HCT116 (cell line): Measurements from ENCODE around the gene AVPI1. TPM values are rescaled to one million over a fixed set of nuclear protein-coding genes. Genes with fewer than 3 reads are reported as not detected.
"Not testable (repeated sequence)": the region's sequence is repeated elsewhere in the genome, so short reads cannot be mapped to it uniquely, and the experiment has no call there.

ENCODE experiments used
- ATAC-seq: fragments of 200-7000 bp; cut with Tn5 transposase; 2 replicates; pipeline ENCODE4 v1.9.1; 2020; ENCODE audit warnings: mild to moderate bottlenecking, moderate library complexity
- BruUV-seq: library from RNA; stranded (reverse); fragments of 400-500 nt; replicated peaks from 2 replicates; lab custom pipeline; 2021; lab: Mats Ljungman, UMichigan
- CTCF ChIA-PET: fragments of 300-600 bp; sonication (Branson Sonifier 250); formaldehyde crosslinking; loops from one replicate; lab custom pipeline; 2021; ENCODE audit warnings: antibody characterized with exemption; lab: Charles Lee
- POLR2A ChIA-PET: fragments of 300-600, 350-600 bp; sonication (Branson Sonifier 250); formaldehyde crosslinking; loops from one replicate; lab custom pipeline; 2021; ENCODE audit warnings: antibody characterized with exemption; lab: Charles Lee
- RAD21 ChIA-PET, 2 experiments: fragments of 300-600 bp; sonication (Branson Sonifier 250); formaldehyde crosslinking; loops; one replicate each; lab custom pipeline; 2023; ENCODE audit warnings: low total read pairs in 2 of 2; ENCODE audit not compliant: uncharacterized antibody in 2 of 2, unreplicated experiment in 2 of 2, low non-redundant PET in 1 of 2; lab: Charles Lee
- DNase-seq: peaks from one replicate; pipeline ENCODE4 v3.0.0-alpha.2; 2010; ENCODE audit warnings: low read depth, low spot score
- H2AFZ ChIP-seq: fragments of 200-600 bp; shearing (Covaris generic), sonication (generic); 2 replicates; pipeline ENCODE4 v1.6.1; 2017; ENCODE audit warnings: low read depth, mixed run types, mixed read lengths, antibody characterized with exemption, low read length; ENCODE audit not compliant: poor library complexity, severe bottlenecking
- H3K27ac ChIP-seq: 2 replicates; pipeline ENCODE4 v1.5.1; 2012; ENCODE audit warnings: low read depth, low read length
- H3K27me3 ChIP-seq: fragments of 200-600 bp; sonication (generic); 2 replicates; pipeline ENCODE4 v1.6.1; 2016; ENCODE audit warnings: mixed run types, low read length, mixed read lengths; ENCODE audit not compliant: insufficient read depth
- H3K36me3 ChIP-seq, 2 experiments: fragments of 200-500 bp in 1 of 2; fragments of 200-600 bp in 1 of 2; sonication (Bioruptor generic) in 1 of 2; sonication (generic) in 1 of 2; 2 replicates each; pipeline versions ENCODE4 v1.5.1 to v1.6.1; 2014 to 2016; ENCODE audit warnings: low read length in 2 of 2, inconsistent platforms in 1 of 2, mixed read lengths in 1 of 2, mixed run types in 1 of 2; ENCODE audit not compliant: insufficient read depth in 2 of 2, control insufficient read depth in 1 of 2
- H3K4me1 ChIP-seq, 2 experiments: fragments of 200-600 bp in 1 of 2; sonication (generic) in 1 of 2; 2 replicates each; pipeline versions ENCODE4 v1.5.1 to v1.6.1; 2012 to 2017; ENCODE audit warnings: low read length in 2 of 2, inconsistent platforms in 1 of 2, mild to moderate bottlenecking in 1 of 2, mixed read lengths in 1 of 2, mixed run types in 1 of 2, moderate library complexity in 1 of 2; ENCODE audit not compliant: insufficient read depth in 2 of 2, control insufficient read depth in 1 of 2
- H3K4me2 ChIP-seq: fragments of 200-600 bp; sonication (generic); 2 replicates; pipeline ENCODE4 v1.6.1; 2017; ENCODE audit warnings: mixed run types, low read length, mixed read lengths
- H3K4me3 ChIP-seq, 2 experiments: fragments of 200-600 bp in 1 of 2; sonication (generic) in 1 of 2; replicated peaks in 1 of 2; 2 replicates each; pipeline ENCODE4 v1.5.1; 2011 to 2016; ENCODE audit warnings: low read length in 2 of 2, control low read depth in 1 of 2, low read depth in 1 of 2, mild to moderate bottlenecking in 1 of 2, mixed read lengths in 1 of 2, mixed run types in 1 of 2
- H3K79me2 ChIP-seq: fragments of 200-600 bp; sonication (generic); 2 replicates; pipeline ENCODE4 v1.6.1; 2017; ENCODE audit warnings: mild to moderate bottlenecking, mixed run types, low read length, moderate library complexity, mixed read lengths; ENCODE audit not compliant: insufficient read depth
- H3K9ac ChIP-seq: fragments of 200-600 bp; sonication (generic); 2 replicates; pipeline ENCODE4 v1.6.1; 2016; ENCODE audit warnings: low read length, mixed read lengths
- H3K9me2 ChIP-seq: fragments of 200-600 bp; sonication (generic), shearing (Covaris generic); 2 replicates; pipeline ENCODE4 v1.6.1; 2017; ENCODE audit warnings: mixed run types, mild to moderate bottlenecking, moderate library complexity; ENCODE audit not compliant: insufficient read depth
- H3K9me3 ChIP-seq, 2 experiments: fragments of 200-500 bp in 1 of 2; fragments of 200-600 bp in 1 of 2; sonication (Bioruptor generic) in 1 of 2; sonication (generic) in 1 of 2; 2 replicates each; pipeline ENCODE4 v1.6.1; 2014 to 2017; ENCODE audit warnings: low read length in 2 of 2, mixed read lengths in 2 of 2, inconsistent platforms in 1 of 2, low read depth in 1 of 2, mild to moderate bottlenecking in 1 of 2, mixed run types in 1 of 2, moderate library complexity in 1 of 2; ENCODE audit not compliant: control insufficient read depth in 1 of 2, insufficient read depth in 1 of 2
- H4K20me1 ChIP-seq: fragments of 200-600 bp; sonication (generic), shearing (Covaris generic); 2 replicates; pipeline ENCODE4 v1.6.1; 2017; ENCODE audit warnings: mixed run types, mild to moderate bottlenecking, moderate library complexity; ENCODE audit not compliant: insufficient read depth
- CBX3 ChIP-seq: IDR thresholded peaks from 2 replicates; pipeline ENCODE4 v1.6.1; 2012; ENCODE audit warnings: low read depth
- EGR1 ChIP-seq: IDR thresholded peaks from 2 replicates; pipeline ENCODE4 v1.6.1; 2012; ENCODE audit warnings: low read depth
- POLR2A ChIP-seq: IDR thresholded peaks from 2 replicates; pipeline ENCODE4 v1.7.0; 2011; ENCODE audit warnings: borderline replicate concordance; ENCODE audit not compliant: insufficient read depth, insufficient read length; ENCODE audit errors: extremely low read depth
- POLR2AphosphoS5 ChIP-seq: IDR thresholded peaks from 2 replicates; pipeline ENCODE4 v1.6.1; 2011; ENCODE audit warnings: mild to moderate bottlenecking, low read depth, low read length, moderate library complexity
- SIN3A ChIP-seq: IDR thresholded peaks from 2 replicates; pipeline ENCODE4 v1.6.1; 2012; ENCODE audit warnings: low read depth
- SP1 ChIP-seq: IDR thresholded peaks from 2 replicates; pipeline ENCODE4 v1.6.1; 2012; ENCODE audit warnings: low read depth
- YY1 ChIP-seq: IDR thresholded peaks from 2 replicates; pipeline ENCODE4 v1.6.1; 2011; ENCODE audit warnings: low read length, low read depth, moderate library complexity, mild to moderate bottlenecking; ENCODE audit not compliant: insufficient replicate concordance; ENCODE audit errors: extremely low read depth
- ZFX ChIP-seq: fragments of 450-650 bp; IDR thresholded peaks from 2 replicates; pipeline ENCODE4 v1.6.1; 2017
- intact Hi-C: fragments of 100-400 bp; cut with micrococcal nuclease; formaldehyde crosslinking; loops from 2 replicates; pipeline ENCODE4 v1.10.0; 2022
- total RNA-seq: library from RNA; stranded (reverse); gene quantifications from one replicate; pipeline ENCODE4 v1.2.1, GENCODE V29; 2021; ENCODE audit not compliant: unreplicated experiment
- TF ChIP-seq, protein P1 (sequence below): IDR thresholded peaks from 2 replicates; pipeline ENCODE4 v1.6.1; 2012

AVPI1 gene
- total RNA-seq, 1 experiment from 2014 or later = 26.7 TPM

DNA sequence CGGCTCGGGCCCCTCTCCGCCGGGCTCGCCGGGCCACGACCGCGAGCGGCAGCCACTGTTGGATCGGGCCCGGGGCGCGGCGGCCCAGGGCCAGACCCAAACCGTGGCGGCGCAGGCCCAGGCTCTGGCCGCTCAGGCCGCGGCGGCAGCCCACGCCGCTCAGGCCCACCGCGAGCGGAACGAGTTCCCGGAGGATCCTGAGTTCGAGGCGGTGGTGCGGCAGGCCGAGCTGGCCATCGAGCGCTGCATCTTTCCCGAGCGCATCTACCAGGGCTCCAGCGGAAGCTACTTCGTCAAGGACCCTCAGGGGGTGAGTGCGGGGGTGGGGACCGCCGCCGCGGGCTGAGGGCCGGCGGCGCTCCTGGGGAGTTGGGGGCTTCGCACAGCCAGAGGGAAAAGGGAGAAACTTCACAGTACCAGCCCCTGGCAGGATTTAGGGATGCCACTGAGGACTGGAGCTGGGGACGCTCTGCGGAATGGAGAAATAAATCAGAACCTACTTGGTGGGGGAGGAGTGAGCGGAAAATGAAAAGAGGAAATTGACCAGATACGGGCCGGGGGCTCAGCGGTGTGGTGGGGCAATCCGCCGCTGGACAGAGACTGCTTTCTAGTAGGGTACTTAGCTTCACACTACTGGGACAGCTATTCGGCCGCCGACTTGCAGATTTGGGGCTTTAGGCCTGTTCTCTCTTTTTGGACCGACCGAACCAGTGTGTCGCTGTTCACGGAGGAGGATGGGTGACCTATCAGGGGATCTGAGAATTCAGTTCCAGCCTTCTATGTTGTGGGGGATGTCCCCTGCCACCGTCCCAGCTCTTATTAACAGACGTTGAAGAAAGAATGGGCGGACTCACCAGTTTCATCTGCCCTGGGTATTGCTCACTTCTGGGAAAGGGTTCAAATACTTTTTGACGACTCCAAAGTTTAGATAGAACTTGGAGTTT, 45.9 kb downstream of the AVPI1 start:
- BruUV-seq = TSS peak; percentile 76
- ChIA-PET RAD21 (no interaction called here), CTCF (interaction anchor here (0.6 to 1.0 kb wide), 2 partner anchors 8 to 94 kb away, joined by 3 read pairs; no protein-coding TSS in a partner anchor), POLR2A (interaction anchor here (1.0 to 1.8 kb wide), 2 partner anchors 8 to 69 kb away, joined by 3 to 8 read pairs; no protein-coding TSS in a partner anchor)
- Histone ChIP-seq H3K27me3 (no peaks in the 10 kb centered on the region), H2AFZ (no peak overlapping the region), H3K36me3 (peaks cover 6 to 18% of the 10 kb centered on the region in 2 experiments; a peak in 2 of 4 replicates), H3K79me2 (peaks cover 36% of the 10 kb centered on the region), H3K9me2 (no peaks in the 10 kb centered on the region), H3K9me3 (no peaks in the 10 kb centered on the region), H3K4me1 (peaks cover 8 to 18% of the 10 kb centered on the region in 2 experiments; a peak in 3 of 4 replicates), H3K4me3 (peak overlapping the region; percentile 83 to 86), H4K20me1 (no peaks in the 10 kb centered on the region), H3K4me2 (peak overlapping the region; percentile 85), H3K9ac (peak overlapping the region; percentile 94), H3K27ac (peak overlapping the region; percentile 67)
- TF ChIP-seq ZFX = peak; percentile 83
- no peak for TF ChIP-seq CBX3
- intact Hi-C loops = no loop called here
- peak; percentile 29 for ATAC-seq
- no peak for DNase-seq

DNA sequence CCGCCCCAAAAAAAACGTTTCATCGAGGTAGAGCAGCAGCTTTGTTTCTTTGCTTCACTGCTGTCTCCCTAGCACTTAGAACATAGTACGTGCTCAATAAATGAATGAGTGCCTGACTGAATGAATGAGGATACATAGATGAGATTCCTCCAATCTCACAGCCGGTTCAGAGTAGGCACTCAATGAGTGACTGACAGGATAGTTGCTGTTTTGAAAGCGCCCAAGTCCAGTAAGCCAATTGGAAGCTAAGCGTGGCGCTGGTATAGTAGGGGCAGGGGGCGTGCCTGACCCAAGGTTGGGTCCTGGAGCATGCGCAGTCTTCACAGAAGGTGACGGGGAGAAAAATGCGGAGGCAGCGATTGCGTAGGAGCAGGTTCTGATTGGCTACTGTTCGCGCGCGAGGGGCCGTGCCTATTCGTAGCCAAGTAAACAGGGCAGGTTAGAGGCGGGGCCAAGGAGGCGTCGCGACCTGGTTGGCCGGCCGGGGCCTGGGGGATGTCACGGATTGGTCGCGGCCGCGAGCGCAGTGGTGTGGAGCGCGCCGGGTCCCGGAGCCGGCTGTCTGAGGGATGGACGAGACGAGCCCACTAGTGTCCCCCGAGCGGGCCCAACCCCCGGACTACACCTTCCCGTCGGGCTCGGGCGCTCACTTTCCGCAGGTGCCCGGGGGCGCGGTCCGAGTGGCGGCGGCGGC, 46.7 kb downstream of the AVPI1 start, which contains the start of gene PI4K2A:
Gene PI4K2A, plus strand, starts transcription at position 498 of the 694 bp plus-strand sequence. Its CDS starts 72 bp downstream, at position 570.
- ChIA-PET CTCF (interaction anchor here (1.0 kb wide), 1 partner anchor 9 kb away, joined by 3 read pairs; no protein-coding TSS in a partner anchor), POLR2A (interaction anchor here (0.6 to 1.8 kb wide), 4 partner anchors 9 to 68 kb away, joined by 3 to 8 read pairs (median 3); no protein-coding TSS in a partner anchor), RAD21 (no interaction called here)
- no peaks in the 10 kb centered on the region for H3K9me3 ChIP-seq
- H3K27me3 ChIP-seq = no peaks in the 10 kb centered on the region
- peak; percentile 99 for ATAC-seq
- H2AFZ ChIP-seq = peak within 1 kb of the TSS; percentile 83
- intact Hi-C loops = no loop called here
- no TSS peak for BruUV-seq
- H3K9me2 ChIP-seq = no peaks in the 10 kb centered on the region
- H3K4me3 ChIP-seq = peak within 1 kb of the TSS; percentile 83 to 86
- peaks cover 8 to 18% of the 10 kb centered on the region in 2 experiments; a peak in 3 of 4 replicates for H3K4me1 ChIP-seq
- H3K36me3 ChIP-seq = peaks cover 6 to 18% of the 10 kb centered on the region in 2 experiments; a peak in 2 of 4 replicates
- peak within 1 kb of the TSS; percentile 94 for H3K9ac ChIP-seq
- H4K20me1 ChIP-seq = no peaks in the 10 kb centered on the region
- peaks cover 36% of the 10 kb centered on the region for H3K79me2 ChIP-seq
- peak within 1 kb of the TSS; percentile 85 for H3K4me2 ChIP-seq
- peak; percentile 11 for TF ChIP-seq YY1
- TF ChIP-seq POLR2AphosphoS5 = peak; percentile 75
- peak; percentile 83 for TF ChIP-seq EGR1
- peak; percentile 86 for TF ChIP-seq SP1
- peak; percentile 63; the same call in 1 of the 2 replicates for TF ChIP-seq CBX3
- no peak for TF ChIP-seq SIN3A
- no peak for TF ChIP-seq POLR2A
- TF ChIP-seq, protein P1, sequence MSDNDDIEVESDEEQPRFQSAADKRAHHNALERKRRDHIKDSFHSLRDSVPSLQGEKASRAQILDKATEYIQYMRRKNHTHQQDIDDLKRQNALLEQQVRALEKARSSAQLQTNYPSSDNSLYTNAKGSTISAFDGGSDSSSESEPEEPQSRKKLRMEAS = peak; percentile 74; the same call in 1 of the 2 replicates
- DNase-seq = peak; percentile 99
- peak within 1 kb of the TSS; percentile 67 for H3K27ac ChIP-seq

- BruUV-seq, H3K9ac ChIP-seq, H3K27me3 ChIP-seq, DNase-seq, H3K4me3 ChIP-seq, RAD21 ChIA-PET, H3K9me2 ChIP-seq, H4K20me1 ChIP-seq, CTCF ChIA-PET, H3K4me2 ChIP-seq, ATAC-seq, intact Hi-C loops, H3K36me3 ChIP-seq, H3K27ac ChIP-seq, H3K9me3 ChIP-seq: not testable (repeated sequence)
- Histone ChIP-seq H2AFZ (peak overlapping the region; percentile 3), H3K4me1 (peaks cover 8 to 23% of the 10 kb centered on the region in 2 experiments; a peak in 3 of 4 replicates), H3K79me2 (peaks cover 29% of the 10 kb centered on the region)
- POLR2A ChIA-PET = interaction anchor here (0.9 kb wide), 1 partner anchor 21 kb away, joined by 3 read pairs; no protein-coding TSS in a partner anchor
Measured at GRCh38 chr10:97639090-97639489, 48.0 kb downstream of the AVPI1 start.
